ENCODE results near the gene DENND2A. TPM values are rescaled to one million over a fixed set of nuclear protein-coding genes. Genes with fewer than 3 reads are reported as not detected.

The DENND2A gene
- total and polyA plus RNA-seq, 11 donors = 4.6 to 17.9 (median 10.0) TPM

GRCh38 chr7:140655511-140656408, 15.1 kb upstream of the DENND2A start:
- WGBS, 4 donors = 77 to 85% (median 84%) methylated on average over 16 of the region's 16 CpGs
- DNase-seq (peak in 1 of 5 donors; percentile 18), ATAC-seq (peak in 1 of 4 donors; percentile 5)
- peak overlapping the region in 5 of 12 donors; percentile 25 to 46 (median 37) for H3K4me3 ChIP-seq
- H3K4me1 ChIP-seq = peaks cover 0 to 33% (median 19%) of the 10 kb centered on the region in 12 donors
- no peaks in the 10 kb centered on the region for H3K36me3 ChIP-seq
- intact Hi-C loops (cut with DNase I) = loop anchor here in 3 of 10 donors (2.0 to 10.0 kb wide), 3 partner anchors 137 to 181 kb away; partner anchors contain the start of gene MKRN1 (in 2 of the 3)
- TF ChIP-seq CTCF (IDR thresholded peaks at IDR 0.05) (no peak), POLR2A (IDR thresholded peaks at IDR 0.05) (no peak)
- H3K27me3 ChIP-seq = no peaks in the 10 kb centered on the region
- H3K9me3 ChIP-seq = no peaks in the 10 kb centered on the region
- H3K27ac ChIP-seq = peak overlapping the region in 7 of 12 donors; percentile 9 to 66 (median 59)

- 94 to 98% (median 95%) methylated on average over 4 of the region's 4 CpGs for WGBS, 4 donors
- ATAC-seq (no peak), DNase-seq (no peak)
- Histone ChIP-seq H3K4me3 (no peak overlapping the region), H3K27me3 (no peaks in the 10 kb centered on the region), H3K4me1 (peaks cover 0 to 42% (median 19%) of the 10 kb centered on the region in 12 donors), H3K9me3 (no peaks in the 10 kb centered on the region), H3K27ac (no peak overlapping the region), H3K36me3 (no peaks in the 10 kb centered on the region)
- intact Hi-C loops (cut with DNase I) = loop anchor here in 4 of 10 donors (2.0 to 10.0 kb wide), 4 partner anchors 136 to 477 kb away; partner anchors contain the start of genes MKRN1 (in 3 of the 4) and KDM7A (in 1 of the 4)
- TF ChIP-seq POLR2A (IDR thresholded peaks at IDR 0.05) = no peak
- TF ChIP-seq CTCF (IDR thresholded peaks at IDR 0.05) = no peak
Measured at GRCh38 chr7:140654661-140655060, 14.0 kb upstream of the DENND2A start.

- TF ChIP-seq CTCF (IDR thresholded peaks at IDR 0.05) (no peak), POLR2A (IDR thresholded peaks at IDR 0.05) (no peak)
- Histone ChIP-seq H3K36me3 (no peaks in the 10 kb centered on the region), H3K4me1 (peaks cover 0 to 42% (median 19%) of the 10 kb centered on the region in 12 donors), H3K9me3 (no peaks in the 10 kb centered on the region), H3K27ac (no peak overlapping the region), H3K27me3 (no peaks in the 10 kb centered on the region), H3K4me3 (no peak overlapping the region)
- ATAC-seq (no peak), DNase-seq (no peak)
- 30 to 55% (median 44%) methylated on average over 2 of the region's 2 CpGs for WGBS, 4 donors
- intact Hi-C loops (cut with DNase I) = loop anchor here in 3 of 10 donors (2.0 to 10.0 kb wide), 4 partner anchors 135 to 477 kb away; partner anchors contain the start of genes MKRN1 (in 2 of the 3) and KDM7A (in 1 of the 3)
Measured at GRCh38 chr7:140654109-140654387, 13.4 kb upstream of the DENND2A start.
